Muscle of leg (tissue), 11 donors: Measurements from ENCODE around the gene CLTB. TPM values are rescaled to one million over a fixed set of nuclear protein-coding genes. Genes with fewer than 3 reads are reported as not detected.
"Not testable (repeated sequence)": the region's sequence is repeated elsewhere in the genome, so short reads cannot be mapped to it uniquely, and the experiment has no call there.

Source experiments
- DNase-seq: peaks from one replicate; pipeline ENCODE4 v3.0.0; 2013
- H3K27ac ChIP-seq: one replicate; pipeline ENCODE4 v1.5.1; 2013; ENCODE audit warnings: mild to moderate bottlenecking, low read length, control low read depth
- H3K27me3 ChIP-seq: one replicate; pipeline ENCODE4 v1.6.1; 2013; ENCODE audit warnings: low read length; ENCODE audit not compliant: control insufficient read depth, insufficient read depth
- H3K36me3 ChIP-seq: one replicate; pipeline ENCODE4 v1.6.1; 2013; ENCODE audit warnings: low read length; ENCODE audit not compliant: control insufficient read depth, insufficient read depth
- H3K4me1 ChIP-seq: one replicate; pipeline ENCODE4 v1.6.1; 2013; ENCODE audit warnings: low read length; ENCODE audit not compliant: control insufficient read depth, insufficient read depth
- H3K4me3 ChIP-seq: one replicate; pipeline ENCODE4 v1.5.1; 2013; ENCODE audit warnings: low read length, control low read depth
- H3K9me3 ChIP-seq: replicated peaks from 2 replicates; pipeline ENCODE4 v1.6.1; 2013; ENCODE audit warnings: low read depth, low read length; ENCODE audit not compliant: control insufficient read depth
- WGBS: methylation state at CpG from one replicate; pipeline ENCODE4 v1.1.5; 2013; ENCODE audit warnings: missing lambda C conversion rate; ENCODE audit not compliant: insufficient coverage; 5-methylcytosine and 5-hydroxymethylcytosine counted together
- polyA plus RNA-seq, 8 donors: library from polyadenylated mRNA; unstranded; fragments of 120-200 nt; gene quantifications; one replicate each; pipeline versions ENCODE4 v1.2.1 to v1.2.3, GENCODE V29; 2013; ENCODE audit warnings: inconsistent platforms in 1 of 8, low replicate concordance in 1 of 8; ENCODE audit not compliant: insufficient read length in 8 of 8, insufficient read depth in 1 of 8
- total RNA-seq: library from RNA; stranded (reverse); fragments of 120-200 nt; gene quantifications from one replicate; pipeline ENCODE4 v1.2.4, GENCODE V29; 2013

Gene CLTB
- total and polyA plus RNA-seq, 9 donors: 50.0 to 65.8 (median 57.5) TPM

DNA sequence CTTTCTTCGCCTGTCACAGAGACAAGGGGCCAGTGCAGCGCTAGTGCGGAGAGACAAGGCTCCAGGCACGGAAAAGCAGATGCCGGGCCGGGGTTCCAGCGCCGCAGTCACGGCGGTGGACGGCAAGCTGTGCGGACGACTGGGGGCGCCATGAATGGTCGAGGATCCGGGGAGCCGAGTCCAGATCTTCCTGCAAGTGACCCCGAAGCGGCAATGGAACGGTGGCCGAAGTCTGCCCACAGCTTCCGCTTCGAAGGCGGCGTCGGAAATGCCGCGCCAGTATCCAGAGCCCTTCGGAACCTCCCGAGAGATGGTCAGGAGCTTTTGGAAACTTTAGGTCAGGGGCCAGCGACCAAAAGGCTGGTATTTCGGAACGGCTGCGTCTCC, 31.2 kb upstream of the CLTB start:
- no peaks in the 10 kb centered on the region for H3K9me3 ChIP-seq
- peaks cover 11% of the 10 kb centered on the region for H3K4me1 ChIP-seq
- H3K4me3 ChIP-seq: peak overlapping the region; percentile 96
- H3K27ac ChIP-seq: peak overlapping the region; percentile 99
- under 1% methylated on average over 34 of the region's 34 CpGs for WGBS
- H3K36me3 ChIP-seq: no peaks in the 10 kb centered on the region
- no peak for DNase-seq
- no peaks in the 10 kb centered on the region for H3K27me3 ChIP-seq

DNA sequence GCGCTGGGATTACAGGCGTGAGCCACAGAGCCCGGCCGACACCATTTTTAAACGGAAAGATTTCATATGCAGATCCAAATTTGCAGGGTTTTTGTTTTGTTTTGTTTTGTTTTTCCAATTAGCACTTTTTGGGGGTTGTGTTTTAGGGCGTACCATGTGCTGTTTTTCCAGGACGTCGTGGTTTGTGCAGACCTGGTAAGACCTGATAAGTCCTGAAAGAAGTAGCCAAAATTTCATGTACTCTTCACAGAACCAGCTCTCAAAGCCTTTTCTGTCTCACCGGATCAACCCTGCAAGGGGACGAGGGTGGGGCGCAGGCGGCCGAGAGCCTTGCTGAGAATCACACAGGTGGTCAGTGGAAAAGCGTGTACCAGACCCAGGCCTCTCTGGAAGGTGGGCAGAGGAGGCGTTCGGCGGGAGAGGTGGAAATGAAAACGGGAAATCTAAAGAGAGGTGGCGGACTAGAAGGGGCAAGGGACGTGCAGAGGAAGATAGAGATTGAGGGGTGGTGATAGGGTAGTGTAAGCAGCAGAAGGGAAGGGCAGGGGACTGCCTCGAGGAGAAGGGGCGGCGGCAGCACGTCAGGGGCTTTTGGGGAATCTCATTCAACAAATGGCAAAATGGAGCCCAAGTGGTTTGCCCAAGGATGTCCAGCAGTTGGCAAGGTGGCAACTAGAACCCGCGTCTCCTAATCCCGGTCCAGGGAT, 30.7 kb upstream of the CLTB start:
- H3K4me3 ChIP-seq: peak overlapping the region; percentile 96
- no peaks in the 10 kb centered on the region for H3K36me3 ChIP-seq
- peak overlapping the region; percentile 99 for H3K27ac ChIP-seq
- WGBS: 11% methylated on average over 23 of the region's 27 CpGs
- no peak for DNase-seq
- peaks cover 11% of the 10 kb centered on the region for H3K4me1 ChIP-seq
- no peaks in the 10 kb centered on the region for H3K9me3 ChIP-seq
- H3K27me3 ChIP-seq: no peaks in the 10 kb centered on the region

DNA sequence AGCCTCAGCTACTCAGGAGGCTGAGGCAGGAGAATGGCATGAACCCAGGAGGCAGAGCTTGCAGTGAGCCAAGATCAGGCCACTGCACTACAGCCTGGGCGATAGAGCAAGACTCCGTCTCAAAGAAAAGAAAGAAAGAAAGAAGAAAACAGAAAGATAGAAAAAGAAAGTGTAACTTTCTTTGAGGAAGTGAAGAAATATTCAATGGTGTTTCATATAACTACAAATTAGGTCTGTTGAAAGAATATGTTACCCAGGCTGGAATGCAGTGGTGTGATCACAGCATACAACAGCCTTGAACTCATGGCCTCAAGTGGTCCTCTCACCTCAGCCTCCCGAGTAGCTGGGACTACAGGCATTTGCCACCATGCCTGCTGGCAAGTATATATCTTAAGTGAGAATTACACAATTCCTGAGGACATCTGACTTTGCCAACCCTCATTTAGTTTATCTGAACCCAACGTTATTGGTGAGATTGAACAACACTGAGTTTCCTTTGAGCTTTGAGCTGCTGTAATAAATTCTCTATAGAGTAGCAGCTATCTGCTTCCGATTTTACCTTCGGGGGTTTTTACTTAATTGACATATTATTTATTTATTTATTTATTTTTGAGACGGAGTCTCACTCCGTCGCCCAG, 29.8 kb upstream of the CLTB start:
- WGBS: 95% methylated on average over 4 of the region's 9 CpGs

DNA sequence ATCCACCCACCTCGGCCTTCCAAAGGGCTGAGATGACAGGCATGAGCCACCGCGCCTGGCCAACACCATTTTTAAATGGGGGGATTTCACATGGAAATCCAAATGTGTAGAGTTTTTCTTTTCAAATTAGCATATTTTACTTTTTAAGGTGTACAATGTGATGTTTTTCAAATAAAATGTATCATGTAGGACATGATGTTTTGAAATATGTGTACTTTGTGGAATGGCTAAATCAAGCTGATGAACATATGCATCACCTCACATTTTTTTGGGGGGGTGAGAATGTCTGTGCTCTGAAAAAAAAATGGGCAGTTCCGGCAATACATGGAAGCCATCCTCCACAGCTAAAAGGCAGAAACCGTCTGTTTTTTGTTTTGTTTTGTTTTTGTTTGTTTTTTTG, 28.4 kb upstream of the CLTB start:
- no peak for DNase-seq
- H3K4me1 ChIP-seq: peaks cover 11% of the 10 kb centered on the region
- no peak overlapping the region for H3K4me3 ChIP-seq
- no CpG with 5 or more reads among the region's 5 CpGs for WGBS
- H3K27me3 ChIP-seq: no peaks in the 10 kb centered on the region
- no peak overlapping the region for H3K27ac ChIP-seq
- H3K9me3 ChIP-seq: no peaks in the 10 kb centered on the region
- no peaks in the 10 kb centered on the region for H3K36me3 ChIP-seq

More for the DNA sequence above, 29.8 kb upstream of the CLTB start:
- H3K27me3 ChIP-seq: no peaks in the 10 kb centered on the region
- DNase-seq: no peak
- no peak overlapping the region for H3K27ac ChIP-seq
- H3K4me1 ChIP-seq: peaks cover 11% of the 10 kb centered on the region
- no peak overlapping the region for H3K4me3 ChIP-seq
- no peaks in the 10 kb centered on the region for H3K9me3 ChIP-seq
- H3K36me3 ChIP-seq: no peaks in the 10 kb centered on the region

DNA sequence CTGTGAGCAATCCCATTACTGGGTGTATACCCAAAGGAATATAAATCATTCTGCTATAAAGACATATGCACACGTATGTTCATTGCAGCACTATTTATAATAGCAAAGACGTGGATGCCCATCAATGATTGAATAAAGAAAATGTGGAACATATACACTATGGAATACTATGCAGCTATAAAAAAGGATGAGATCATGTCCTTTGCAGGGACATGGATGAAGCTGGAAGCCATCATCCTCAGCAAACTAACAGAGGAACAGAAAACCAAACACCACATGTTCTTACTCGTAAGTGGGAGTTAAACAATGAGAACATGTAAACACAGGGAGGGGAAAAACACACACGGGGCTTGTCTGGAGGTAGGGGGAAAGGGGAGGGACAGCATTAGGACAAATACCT, 26.6 kb upstream of the CLTB start:
- not testable (repeated sequence) for H3K4me3 ChIP-seq, H3K27me3 ChIP-seq, DNase-seq, H3K36me3 ChIP-seq, H3K27ac ChIP-seq, H3K4me1 ChIP-seq, H3K9me3 ChIP-seq
- no CpG with 5 or more reads among the region's 4 CpGs for WGBS

DNA sequence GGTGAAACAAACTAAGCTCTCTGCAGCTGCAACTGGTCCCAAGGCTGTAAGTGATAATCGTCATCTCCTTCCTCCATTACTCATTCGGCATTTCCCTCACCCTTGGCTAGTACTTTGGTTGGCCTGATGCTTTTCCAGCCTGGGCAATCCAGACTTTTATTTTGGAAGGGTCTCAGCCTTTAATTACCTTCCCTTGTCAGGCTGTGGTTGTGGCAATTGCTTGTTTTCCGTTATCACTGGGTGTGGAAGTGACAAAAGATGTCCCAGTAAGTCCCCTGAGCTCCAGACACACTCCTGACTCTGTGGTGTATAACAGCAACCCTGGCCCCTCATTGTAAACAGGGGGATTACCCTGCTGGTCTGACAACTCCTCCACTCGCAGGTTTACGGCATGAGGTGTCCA, 25.6 kb upstream of the CLTB start:
- H3K4me1 ChIP-seq: peaks cover 2% of the 10 kb centered on the region

DNA sequence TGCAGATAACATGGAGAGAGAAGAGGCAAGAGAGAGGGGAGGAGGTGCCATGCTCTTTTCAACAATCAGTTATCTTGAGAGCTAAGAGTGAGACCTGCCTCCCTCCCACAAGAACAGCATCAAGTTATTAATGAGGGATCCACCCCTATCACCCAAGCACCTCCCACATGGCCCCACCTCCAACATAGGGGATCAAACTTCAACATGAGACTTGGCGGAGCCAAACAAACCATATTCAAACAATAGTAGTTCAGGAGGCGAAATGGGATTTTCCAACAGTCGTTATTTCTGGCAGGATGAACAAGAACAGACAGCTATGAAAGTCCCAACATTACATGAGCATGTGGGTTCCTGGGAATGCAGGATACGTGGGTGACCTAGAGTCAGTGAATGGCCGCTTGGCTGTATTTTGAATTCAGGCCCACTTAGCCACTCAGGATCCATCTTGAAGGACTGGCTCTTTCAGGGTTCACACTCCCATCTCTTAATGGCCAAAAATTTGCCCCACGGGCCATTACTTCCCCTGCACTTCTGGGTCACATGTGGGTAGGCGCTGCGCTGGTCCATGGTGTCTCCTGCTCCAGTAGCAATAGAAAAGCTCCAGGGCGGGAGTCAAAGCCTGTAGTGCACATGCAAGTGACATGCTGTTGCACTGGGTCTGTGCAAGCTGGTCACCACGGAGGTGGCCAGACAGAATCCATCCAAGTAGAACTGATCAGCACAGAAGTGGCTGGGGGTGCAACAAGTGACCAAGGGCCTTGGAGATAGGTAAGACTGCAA, 24.8 kb upstream of the CLTB start:
- H3K27ac ChIP-seq: no peak overlapping the region
- 73% methylated on average over 9 of the region's 10 CpGs for WGBS
- no peaks in the 10 kb centered on the region for H3K36me3 ChIP-seq
- no peak overlapping the region for H3K4me3 ChIP-seq
- no peaks in the 10 kb centered on the region for H3K27me3 ChIP-seq
- no peaks in the 10 kb centered on the region for H3K9me3 ChIP-seq
- H3K4me1 ChIP-seq: no peaks in the 10 kb centered on the region
- no peak for DNase-seq

More for the DNA sequence above, 25.6 kb upstream of the CLTB start:
- no peak overlapping the region for H3K4me3 ChIP-seq
- WGBS: 7% methylated on average over 5 of the region's 5 CpGs
- H3K36me3 ChIP-seq: no peaks in the 10 kb centered on the region
- H3K27ac ChIP-seq: no peak overlapping the region
- no peak for DNase-seq
- H3K9me3 ChIP-seq: no peaks in the 10 kb centered on the region
- no peaks in the 10 kb centered on the region for H3K27me3 ChIP-seq

DNA sequence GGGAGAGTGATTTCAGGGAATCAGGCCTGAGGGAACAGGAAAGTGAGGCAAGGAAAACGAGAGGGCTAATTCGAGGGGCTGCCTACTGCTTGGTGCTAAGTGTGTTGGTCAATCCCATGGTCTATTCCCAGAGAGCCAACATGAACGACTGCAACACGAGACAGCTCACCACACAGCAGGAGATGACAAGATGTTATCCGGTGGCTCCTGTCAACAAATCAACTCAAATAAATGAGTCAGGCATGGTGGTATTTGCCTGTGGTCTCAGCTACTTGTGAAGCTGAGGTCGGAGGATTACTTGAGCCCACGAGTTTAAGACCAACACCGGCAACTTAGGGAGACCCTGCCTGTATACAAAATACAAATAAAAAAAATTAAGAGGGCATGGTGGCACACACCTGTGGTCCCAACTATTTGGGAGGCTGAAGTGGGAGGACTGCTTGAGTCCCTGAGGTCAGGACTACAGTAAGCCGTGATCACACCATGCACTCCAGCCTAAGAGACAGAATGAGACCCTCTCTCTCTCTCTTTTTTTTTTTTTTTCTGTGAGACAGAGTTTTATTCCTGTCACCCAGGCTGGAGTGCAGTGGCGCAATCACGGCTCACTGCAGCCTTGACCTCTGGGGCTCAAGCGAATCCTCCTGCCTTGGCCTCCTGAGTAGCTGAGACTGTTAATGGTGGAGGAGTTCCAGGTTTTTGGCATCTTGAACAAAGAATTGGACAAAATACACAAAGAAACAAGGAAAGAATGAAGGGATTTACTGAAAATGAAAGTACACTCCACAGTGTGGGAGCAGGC, 22.8 kb upstream of the CLTB start:
- DNase-seq: no peak
- 64% methylated on average over 3 of the region's 12 CpGs for WGBS

DNA sequence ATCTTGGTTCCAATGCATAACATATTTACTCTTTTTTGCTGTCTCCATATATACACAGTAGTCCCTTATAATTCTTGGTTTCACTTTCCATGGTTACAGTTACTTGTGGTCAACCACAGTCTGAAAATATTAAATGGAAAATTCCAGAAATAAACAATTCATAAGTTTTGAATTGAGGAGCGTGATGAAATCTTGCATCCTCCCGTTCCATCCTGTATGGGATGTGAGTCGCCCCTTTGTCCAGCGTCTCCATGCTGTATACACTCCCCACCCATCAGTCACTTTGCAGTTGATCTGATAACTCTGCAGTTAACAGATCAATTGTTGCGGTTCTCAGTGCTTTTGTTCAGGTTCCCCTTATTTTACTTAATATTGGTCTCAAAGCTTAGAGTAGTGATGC, 20.3 kb upstream of the CLTB start:
- no peaks in the 10 kb centered on the region for H3K27me3 ChIP-seq
- H3K4me1 ChIP-seq: no peaks in the 10 kb centered on the region
- H3K9me3 ChIP-seq: no peaks in the 10 kb centered on the region
- 55% methylated on average over 2 of the region's 5 CpGs for WGBS
- DNase-seq: no peak
- no peaks in the 10 kb centered on the region for H3K36me3 ChIP-seq
- H3K4me3 ChIP-seq: no peak overlapping the region
- no peak overlapping the region for H3K27ac ChIP-seq

More for the DNA sequence above, 22.8 kb upstream of the CLTB start:
- no peaks in the 10 kb centered on the region for H3K36me3 ChIP-seq
- no peaks in the 10 kb centered on the region for H3K27me3 ChIP-seq
- no peak overlapping the region for H3K4me3 ChIP-seq
- H3K27ac ChIP-seq: no peak overlapping the region
- H3K4me1 ChIP-seq: no peaks in the 10 kb centered on the region
- no peaks in the 10 kb centered on the region for H3K9me3 ChIP-seq

DNA sequence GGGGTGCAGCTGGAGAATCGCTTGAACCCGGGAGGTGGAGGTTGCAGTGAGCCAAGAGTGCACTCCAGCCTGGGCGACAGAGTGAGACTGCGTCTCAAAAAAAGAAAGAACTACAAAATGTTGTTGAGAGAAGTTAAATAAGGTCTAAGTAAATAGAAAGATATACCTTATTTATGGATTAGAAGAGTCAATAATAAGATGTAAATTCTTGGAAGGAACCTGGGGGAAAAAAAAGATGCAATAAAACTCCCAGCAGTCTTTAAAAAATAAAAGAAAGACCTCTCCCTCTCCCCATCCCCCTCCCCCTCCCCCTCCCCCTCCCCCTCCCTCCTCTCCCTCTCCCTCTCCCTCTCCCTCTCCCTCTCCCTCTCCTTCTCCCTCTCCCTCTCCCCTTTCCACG, 16.4 kb upstream of the CLTB start:
- Histone ChIP-seq H3K9me3 (no peaks in the 10 kb centered on the region), H3K4me3 (no peak overlapping the region), H3K27me3 (no peaks in the 10 kb centered on the region), H3K4me1 (no peaks in the 10 kb centered on the region), H3K36me3 (no peaks in the 10 kb centered on the region), H3K27ac (no peak overlapping the region)
- WGBS: 96% methylated on average over 3 of the region's 5 CpGs
- DNase-seq: no peak
